HG03521 (cell line): Measurements from ENCODE around the gene MOB3B.
"Not testable (repeated sequence)": the region's sequence is repeated elsewhere in the genome, so short reads cannot be mapped to it uniquely, and the experiment has no call there.

Experiments used
- ATAC-seq: cut with Tn5 transposase; IDR thresholded peaks from one replicate; pipeline ENCODE4 v1.9.1; 2021; ENCODE audit warnings: mild to moderate bottlenecking, moderate library complexity; ENCODE audit not compliant: unreplicated experiment

Gene MOB3B

GRCh38 chr9:27482709-27483108 lies 46.9 kb downstream of the MOB3B start:
- ATAC-seq = no peak

GRCh38 chr9:27478322-27478721 lies 51.3 kb downstream of the MOB3B start:
- ATAC-seq = no peak

- ATAC-seq = no peak
These were observed 52.6 kb downstream of the MOB3B start for GRCh38 chr9:27476870-27477515.

GRCh38 chr9:27475057-27475595 lies 54.5 kb downstream of the MOB3B start:
- no peak for ATAC-seq

GRCh38 chr9:27474305-27474704 lies 55.3 kb downstream of the MOB3B start:
- no peak for ATAC-seq

- no peak for ATAC-seq
These were observed 56.5 kb downstream of the MOB3B start for GRCh38 chr9:27473111-27473529.

GRCh38 chr9:27472195-27472594 lies 57.4 kb downstream of the MOB3B start:
- ATAC-seq = no peak

- no peak for ATAC-seq
These were observed 57.8 kb downstream of the MOB3B start for GRCh38 chr9:27471789-27472188.

GRCh38 chr9:27471366-27471765 lies 58.2 kb downstream of the MOB3B start:
- ATAC-seq = no peak

- no peak for ATAC-seq
These were observed 59.2 kb downstream of the MOB3B start for GRCh38 chr9:27470291-27470856.

GRCh38 chr9:27469550-27469949 lies 60.1 kb downstream of the MOB3B start:
- ATAC-seq = no peak

GRCh38 chr9:27468462-27469110 lies 61.0 kb downstream of the MOB3B start:
- no peak for ATAC-seq

- ATAC-seq = no peak
These were observed 61.6 kb downstream of the MOB3B start for GRCh38 chr9:27468000-27468399.

- no peak for ATAC-seq
These were observed 62.1 kb downstream of the MOB3B start for GRCh38 chr9:27467486-27467885.

GRCh38 chr9:27466516-27466915 lies 63.1 kb downstream of the MOB3B start:
- ATAC-seq = not testable (repeated sequence)

- ATAC-seq = not testable (repeated sequence)
These were observed 64.7 kb downstream of the MOB3B start for GRCh38 chr9:27464950-27465349.

- ATAC-seq = no peak
These were observed 66.8 kb downstream of the MOB3B start for GRCh38 chr9:27462846-27463245.

- ATAC-seq = no peak
These were observed 67.2 kb downstream of the MOB3B start for GRCh38 chr9:27462434-27462833.

- peak; percentile 76 for ATAC-seq
These were observed 69.2 kb downstream of the MOB3B start for GRCh38 chr9:27460226-27461023.

GRCh38 chr9:27457445-27457844 lies 72.2 kb downstream of the MOB3B start:
- ATAC-seq = no peak

GRCh38 chr9:27453860-27454553 lies 75.6 kb downstream of the MOB3B start:
- no peak for ATAC-seq
